ENCODE results near the gene ALPK1.

ALPK1 gene

DNA sequence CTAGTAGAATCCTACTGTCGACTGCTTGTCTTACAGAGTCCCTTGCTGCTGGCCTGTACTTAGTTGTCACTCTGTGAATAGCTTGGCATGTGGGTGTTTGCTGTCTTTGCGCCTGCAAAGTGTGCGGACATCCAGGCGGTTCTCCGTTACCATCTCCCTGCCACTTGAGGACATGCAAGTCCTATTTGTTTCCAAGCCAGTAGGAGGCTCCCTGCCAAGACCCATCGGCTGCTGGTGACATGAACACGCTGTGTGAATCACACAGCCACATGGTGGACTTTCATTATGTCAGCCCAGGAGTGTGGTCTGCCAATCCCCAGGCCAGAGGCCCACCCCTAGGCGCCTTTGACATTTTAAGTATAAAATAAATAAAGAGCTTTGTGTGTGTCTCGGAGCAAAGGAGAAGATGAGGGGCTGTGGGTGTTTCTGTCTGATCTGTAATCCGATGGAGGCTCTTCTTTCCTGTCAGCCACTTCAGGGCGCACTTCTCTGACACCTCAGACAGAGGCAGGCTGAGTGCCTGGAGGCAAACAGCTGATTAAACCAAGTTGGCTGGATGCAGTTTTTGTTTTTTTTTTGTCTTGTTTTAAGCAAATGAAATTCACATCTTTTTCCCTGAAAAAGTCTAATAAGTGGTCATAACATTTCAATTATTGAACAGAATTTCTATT is 51.5 kb downstream of the ALPK1 start:
- no peak overlapping the region for H3K27ac ChIP-seq
- H3K9me3 ChIP-seq (ENCODE audit: control insufficient read depth, low read length): no peaks in the 10 kb centered on the region
- H3K27me3 ChIP-seq (ENCODE audit: control insufficient read depth, insufficient read depth, low read length): no peaks in the 10 kb centered on the region
- no peaks in the 10 kb centered on the region for H3K36me3 ChIP-seq (ENCODE audit: control insufficient read depth, insufficient read depth, low read length)
- peak overlapping the region; percentile 69 for H2AFZ ChIP-seq
- TF ChIP-seq, protein P1, sequence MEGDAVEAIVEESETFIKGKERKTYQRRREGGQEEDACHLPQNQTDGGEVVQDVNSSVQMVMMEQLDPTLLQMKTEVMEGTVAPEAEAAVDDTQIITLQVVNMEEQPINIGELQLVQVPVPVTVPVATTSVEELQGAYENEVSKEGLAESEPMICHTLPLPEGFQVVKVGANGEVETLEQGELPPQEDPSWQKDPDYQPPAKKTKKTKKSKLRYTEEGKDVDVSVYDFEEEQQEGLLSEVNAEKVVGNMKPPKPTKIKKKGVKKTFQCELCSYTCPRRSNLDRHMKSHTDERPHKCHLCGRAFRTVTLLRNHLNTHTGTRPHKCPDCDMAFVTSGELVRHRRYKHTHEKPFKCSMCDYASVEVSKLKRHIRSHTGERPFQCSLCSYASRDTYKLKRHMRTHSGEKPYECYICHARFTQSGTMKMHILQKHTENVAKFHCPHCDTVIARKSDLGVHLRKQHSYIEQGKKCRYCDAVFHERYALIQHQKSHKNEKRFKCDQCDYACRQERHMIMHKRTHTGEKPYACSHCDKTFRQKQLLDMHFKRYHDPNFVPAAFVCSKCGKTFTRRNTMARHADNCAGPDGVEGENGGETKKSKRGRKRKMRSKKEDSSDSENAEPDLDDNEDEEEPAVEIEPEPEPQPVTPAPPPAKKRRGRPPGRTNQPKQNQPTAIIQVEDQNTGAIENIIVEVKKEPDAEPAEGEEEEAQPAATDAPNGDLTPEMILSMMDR (IDR thresholded peaks at IDR 0.05): no peak
- no peak overlapping the region for H3K4me2 ChIP-seq (ENCODE audit: low read length)
- H3K4me1 ChIP-seq: no peaks in the 10 kb centered on the region
- H3K79me2 ChIP-seq: no peaks in the 10 kb centered on the region
- H3K4me3 ChIP-seq (ENCODE audit: low read depth, low read length): no peak overlapping the region
- no peak overlapping the region for H3K9ac ChIP-seq

- no peaks in the 10 kb centered on the region for H3K36me3 ChIP-seq (ENCODE audit: control insufficient read depth, insufficient read depth, low read length)
- H3K27me3 ChIP-seq (ENCODE audit: control insufficient read depth, insufficient read depth, low read length): no peaks in the 10 kb centered on the region
- TF ChIP-seq, protein P1 (IDR thresholded peaks at IDR 0.05): no peak
- no peaks in the 10 kb centered on the region for H3K4me1 ChIP-seq
- H2AFZ ChIP-seq: no peak overlapping the region
- no peak overlapping the region for H3K4me3 ChIP-seq (ENCODE audit: low read depth, low read length)
- H3K4me2 ChIP-seq (ENCODE audit: low read length): no peak overlapping the region
- no peak overlapping the region for H3K9ac ChIP-seq
- H3K9me3 ChIP-seq (ENCODE audit: control insufficient read depth, low read length): no peaks in the 10 kb centered on the region
- H3K27ac ChIP-seq: no peak overlapping the region
- H3K79me2 ChIP-seq: no peaks in the 10 kb centered on the region
Observed at GRCh38 chr4:112352736-112353135, 55.6 kb downstream of the ALPK1 start.

DNA sequence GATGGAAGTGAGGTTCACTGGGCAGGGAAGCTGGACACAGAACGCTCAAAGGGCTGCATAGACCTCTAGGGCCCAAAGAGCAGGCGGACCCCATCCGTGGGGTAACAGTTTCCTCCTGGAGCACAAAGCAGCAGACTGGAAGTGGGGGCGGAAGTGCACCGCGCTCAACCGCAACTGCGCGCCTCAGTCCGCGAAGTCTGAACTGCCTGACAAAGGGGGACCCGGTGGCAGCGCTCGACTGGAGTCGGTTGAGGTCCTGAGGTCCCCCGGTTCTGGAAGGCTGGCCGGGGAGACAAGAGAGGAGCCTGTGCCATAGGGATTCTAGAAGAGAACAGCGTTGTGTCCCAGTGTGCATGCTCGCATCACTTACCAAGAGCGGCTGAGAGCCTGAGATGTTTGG is 58.5 kb downstream of the ALPK1 start:
- TF ChIP-seq, protein P1 (IDR thresholded peaks at IDR 0.05): no peak
- Histone ChIP-seq H2AFZ (no peak overlapping the region), H3K9ac (no peak overlapping the region), H3K4me3 (ENCODE audit: low read depth, low read length) (no peak overlapping the region), H3K9me3 (ENCODE audit: control insufficient read depth, low read length) (no peaks in the 10 kb centered on the region), H3K79me2 (no peaks in the 10 kb centered on the region), H3K4me1 (no peaks in the 10 kb centered on the region), H3K4me2 (ENCODE audit: low read length) (no peak overlapping the region), H3K27me3 (ENCODE audit: control insufficient read depth, insufficient read depth, low read length) (no peaks in the 10 kb centered on the region), H3K27ac (no peak overlapping the region), H3K36me3 (ENCODE audit: control insufficient read depth, insufficient read depth, low read length) (no peaks in the 10 kb centered on the region)

- H3K79me2 ChIP-seq: no peaks in the 10 kb centered on the region
- H3K4me3 ChIP-seq (ENCODE audit: low read depth, low read length): no peak overlapping the region
- no peak overlapping the region for H2AFZ ChIP-seq
- no peaks in the 10 kb centered on the region for H3K27me3 ChIP-seq (ENCODE audit: control insufficient read depth, insufficient read depth, low read length)
- TF ChIP-seq, protein P1 (IDR thresholded peaks at IDR 0.05): no peak
- no peak overlapping the region for H3K27ac ChIP-seq
- no peaks in the 10 kb centered on the region for H3K9me3 ChIP-seq (ENCODE audit: control insufficient read depth, low read length)
- no peak overlapping the region for H3K4me2 ChIP-seq (ENCODE audit: low read length)
- no peak overlapping the region for H3K9ac ChIP-seq
- no peaks in the 10 kb centered on the region for H3K36me3 ChIP-seq (ENCODE audit: control insufficient read depth, insufficient read depth, low read length)
- no peaks in the 10 kb centered on the region for H3K4me1 ChIP-seq
Observed at GRCh38 chr4:112357453-112357852, 60.3 kb downstream of the ALPK1 start.

DNA sequence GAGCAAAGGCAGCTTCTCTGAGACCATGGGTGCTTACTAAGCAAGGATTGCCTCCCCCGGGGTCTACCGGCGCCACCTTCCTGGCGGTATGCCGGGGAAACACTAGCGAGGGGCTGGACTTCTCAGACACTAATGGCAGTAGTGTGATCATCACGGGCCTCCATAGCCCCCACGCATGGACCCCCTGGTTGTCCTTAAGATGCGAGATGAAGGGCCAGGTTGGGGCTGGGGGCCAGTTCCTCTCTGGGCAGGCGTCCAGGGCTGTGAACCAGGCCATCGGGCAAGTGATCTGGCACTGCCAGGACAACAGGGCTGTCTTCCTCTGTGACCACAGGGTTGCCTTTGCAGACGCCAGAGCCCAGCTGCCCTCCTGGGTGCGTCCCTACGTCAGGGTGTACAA is 60.7 kb downstream of the ALPK1 start:
- Histone ChIP-seq H3K79me2 (no peaks in the 10 kb centered on the region), H3K9ac (no peak overlapping the region), H3K9me3 (ENCODE audit: control insufficient read depth, low read length) (no peaks in the 10 kb centered on the region), H3K4me2 (ENCODE audit: low read length) (no peak overlapping the region), H3K4me1 (no peaks in the 10 kb centered on the region), H3K27ac (no peak overlapping the region), H3K4me3 (ENCODE audit: low read depth, low read length) (no peak overlapping the region), H3K27me3 (ENCODE audit: control insufficient read depth, insufficient read depth, low read length) (no peaks in the 10 kb centered on the region), H2AFZ (no peak overlapping the region), H3K36me3 (ENCODE audit: control insufficient read depth, insufficient read depth, low read length) (no peaks in the 10 kb centered on the region)
- TF ChIP-seq, protein P1 (IDR thresholded peaks at IDR 0.05): no peak

All from parathyroid adenoma (tissue), 2 donors.